ENCODE results near the gene SZT2. TPM values are rescaled to one million over a fixed set of nuclear protein-coding genes. Genes with fewer than 3 reads are reported as not detected.

Gene SZT2
- total and polyA plus RNA-seq, 2 of the 4 experiments (the other 2 are of a cell fraction): 9.5 to 14.3 TPM

GRCh38 chr1:43354471-43354870 lies 35.2 kb upstream of the SZT2 start:
- Histone ChIP-seq H4K20me1 (ENCODE audit: insufficient read depth, low read length) (peaks cover 3% of the 10 kb centered on the region; the same call in 1 of the 2 replicates), H2BK5ac (ENCODE audit: low read depth, low read length, poor library complexity, severe bottlenecking) (peak overlapping the region; percentile 37), H3K4me2 (ENCODE audit: low read depth, low read length) (no peak overlapping the region), H3K18ac (ENCODE audit: low read depth, low read length) (no peak overlapping the region), H3K4ac (ENCODE audit: low read depth, low read length) (peak overlapping the region; percentile 24; the same call in 1 of the 2 replicates), H3K9me3 (ENCODE audit: control insufficient read depth, insufficient read depth, low read length) (no peaks in the 10 kb centered on the region), H4K8ac (ENCODE audit: low read depth in 2 of 2, low read length in 2 of 2) (0 out of 4 replicates have a peak overlapping the region, but pooled peaks of 1 of the 2 experiments have one; percentile 17), H3K9me1 (ENCODE audit: insufficient read depth, low read length) (peaks cover 9% of the 10 kb centered on the region), H2AFZ (replicated peaks; ENCODE audit: low read length, poor library complexity) (peak overlapping the region; percentile 25), H3K27ac (ENCODE audit: insufficient read depth, low read length) (no peak overlapping the region), H3K36me3 (ENCODE audit: control insufficient read depth, insufficient read depth, low read length) (no peaks in the 10 kb centered on the region), H2AK9ac (replicated peaks; ENCODE audit: low read depth, low read length, poor library complexity) (peak overlapping the region; percentile 75), H3K27me3 (ENCODE audit: control insufficient read depth, insufficient read depth, low read length) (no peaks in the 10 kb centered on the region), H3K14ac (replicated peaks; ENCODE audit: low read depth, low read length) (no peak overlapping the region; the same call in 1 of the 2 replicates), H2AK5ac (ENCODE audit: low read depth, low read length) (peak overlapping the region; percentile 62; the same call in 1 of the 2 replicates), H2BK15ac (ENCODE audit: low read depth, low read length) (0 out of 3 replicates have a peak overlapping the region, but pooled peaks have one; percentile 71), H2BK120ac (ENCODE audit: low read depth, low read length) (no peak overlapping the region), H4K5ac (ENCODE audit: low read depth, low read length) (no peak overlapping the region), H3K56ac (ENCODE audit: extremely low read depth, insufficient read depth, low read length) (no peak overlapping the region), H3K79me1 (ENCODE audit: low read depth in 1 of 2, low read length in 2 of 2) (peaks cover 0 to 7% of the 10 kb centered on the region in 2 experiments; a peak in 2 of 4 replicates), H3K4me3 (ENCODE audit: insufficient read depth, low read depth, low read length) (no peak overlapping the region), H3K9ac (ENCODE audit: low read depth, low read length) (no peak overlapping the region), H4K91ac (ENCODE audit: insufficient read depth, low read depth, low read length) (peak overlapping the region; percentile 17; the same call in 1 of the 2 replicates), H3K23ac (ENCODE audit: low read depth, low read length) (0 out of 2 replicates have a peak overlapping the region, but pooled peaks have one; percentile 10), H2BK20ac (ENCODE audit: low read depth, low read length) (peak overlapping the region; percentile 36; the same call in 1 of the 2 replicates), H3K4me1 (ENCODE audit: control insufficient read depth, insufficient read depth, low read length) (peaks cover 15% of the 10 kb centered on the region)
- WGBS, 2 experiments (ENCODE audit: extremely low coverage in 2 of 2, insufficient read length in 1 of 2): 73% methylated on average over 2 of the region's 2 CpGs; no CpG with 5 or more reads in 1 of the 2 experiments
- dilution Hi-C loops (cut with HindIII; ENCODE audit: low sequenced_read_pairs, unreplicated experiment): no loop called here
- intact Hi-C loops (cut with micrococcal nuclease): no loop called here
- in situ Hi-C loops (cut with MboI; ENCODE audit: low sequenced_read_pairs): loop anchor here (10.0 kb wide), 1 partner anchor 120 kb away; no protein-coding TSS in a partner anchor
- CTCF ChIA-PET: no interaction called here
- ATAC-seq (ENCODE audit: low read depth) (no peak), DNase-seq (no peak)
- TF ChIP-seq RFX5 (IDR thresholded peaks at IDR 0.05; ENCODE audit: low read depth, low read length) (no peak), SMC3 (IDR thresholded peaks at IDR 0.05; ENCODE audit: low read depth, low read length) (no peak), POLR2A (IDR thresholded peaks at IDR 0.05; ENCODE audit: low read depth, low read length) (no peak), RCOR1 (IDR thresholded peaks at IDR 0.05; ENCODE audit: insufficient replicate concordance, low read length) (no peak), CHD1 (IDR thresholded peaks at IDR 0.05; ENCODE audit: low read depth, low read length) (no peak), RAD21 (IDR thresholded peaks at IDR 0.05; ENCODE audit: low read length) (no peak), ELK1 (IDR thresholded peaks at IDR 0.05; ENCODE audit: borderline replicate concordance, low read depth, low read length) (no peak), CEBPB (IDR thresholded peaks at IDR 0.05; ENCODE audit: low read depth, low read length) (no peak; the same call in 1 of the 2 replicates), BHLHE40 (IDR thresholded peaks at IDR 0.05; ENCODE audit: low read depth, low read length) (no peak), MXI1 (IDR thresholded peaks at IDR 0.05; ENCODE audit: borderline replicate concordance, low read depth, low read length) (no peak), CTCF (conservative IDR thresholded peaks at IDR 0.05; ENCODE audit: low read depth, low read length) (no peak), USF2 (IDR thresholded peaks at IDR 0.05; ENCODE audit: low read depth, low read length) (no peak), FOS (IDR thresholded peaks at IDR 0.05; ENCODE audit: low read depth, low read length) (no peak), MAZ (IDR thresholded peaks at IDR 0.05; ENCODE audit: borderline replicate concordance, low read depth, low read length) (no peak), NFE2L2 (IDR thresholded peaks at IDR 0.05; ENCODE audit: low read depth, low read length) (no peak), MAFK (IDR thresholded peaks at IDR 0.05; ENCODE audit: low read depth, low read length) (no peak)
- BruUV-seq (replicated peaks): no TSS peak
- POLR2A ChIA-PET (ENCODE audit: unreplicated experiment): no interaction called here
